ENCODE measurements around the gene BEST1.

The BEST1 gene

GRCh38 chr11:61914471-61915171, 35.5 kb upstream of the BEST1 start:
- no peak for DNase-seq (ENCODE audit: low read depth in 1 of 2, low spot score in 1 of 2)

- no peak for DNase-seq (ENCODE audit: low read depth in 1 of 2, low spot score in 1 of 2)
Measured at GRCh38 chr11:61916737-61917333, 33.3 kb upstream of the BEST1 start.

GRCh38 chr11:61917334-61918109, 32.6 kb upstream of the BEST1 start, which contains the start of gene RAB3IL1:
TSS of gene RAB3IL1 (minus strand) at chr11:61917566. CDS start at chr11:61917367, 199 bp downstream.
- DNase-seq (ENCODE audit: low read depth in 1 of 2, low spot score in 1 of 2) = no peak

GRCh38 chr11:61918251-61918937, 31.8 kb upstream of the BEST1 start:
- DNase-seq (ENCODE audit: low read depth in 1 of 2, low spot score in 1 of 2) = no peak

- no peak for DNase-seq (ENCODE audit: low read depth in 1 of 2, low spot score in 1 of 2)
Measured at GRCh38 chr11:61918938-61919704, 31.0 kb upstream of the BEST1 start.

GRCh38 chr11:61919705-61920631, 30.2 kb upstream of the BEST1 start:
- no peak for DNase-seq (ENCODE audit: low read depth in 1 of 2, low spot score in 1 of 2)

GRCh38 chr11:61921446-61921845, 28.7 kb upstream of the BEST1 start:
- DNase-seq (ENCODE audit: low read depth in 1 of 2, low spot score in 1 of 2) = no peak

GRCh38 chr11:61922539-61922938, 27.6 kb upstream of the BEST1 start:
- DNase-seq (ENCODE audit: low read depth in 1 of 2, low spot score in 1 of 2) = no peak

- no peak for DNase-seq (ENCODE audit: low read depth in 1 of 2, low spot score in 1 of 2)
Measured at GRCh38 chr11:61923166-61924063, 26.7 kb upstream of the BEST1 start.

GRCh38 chr11:61924064-61924455, 26.1 kb upstream of the BEST1 start:
- DNase-seq (ENCODE audit: low read depth in 1 of 2, low spot score in 1 of 2) = no peak

GRCh38 chr11:61925736-61926135, 24.4 kb upstream of the BEST1 start:
- DNase-seq (ENCODE audit: low read depth in 1 of 2, low spot score in 1 of 2) = no peak

- no peak for DNase-seq (ENCODE audit: low read depth in 1 of 2, low spot score in 1 of 2)
Measured at GRCh38 chr11:61926235-61926634, 23.9 kb upstream of the BEST1 start.

GRCh38 chr11:61927501-61927900, 22.6 kb upstream of the BEST1 start:
- no peak for DNase-seq (ENCODE audit: low read depth in 1 of 2, low spot score in 1 of 2)

- DNase-seq (ENCODE audit: low read depth in 1 of 2, low spot score in 1 of 2) = no peak
Measured at GRCh38 chr11:61928606-61929005, 21.5 kb upstream of the BEST1 start.

GRCh38 chr11:61930933-61931332, 19.2 kb upstream of the BEST1 start:
- DNase-seq (ENCODE audit: low read depth in 1 of 2, low spot score in 1 of 2) = no peak

- DNase-seq (ENCODE audit: low read depth in 1 of 2, low spot score in 1 of 2) = no peak
Measured at GRCh38 chr11:61935861-61936260, 14.3 kb upstream of the BEST1 start.

GRCh38 chr11:61940466-61940865, 9.7 kb upstream of the BEST1 start:
- DNase-seq (ENCODE audit: low read depth in 1 of 2, low spot score in 1 of 2) = no peak

- DNase-seq (ENCODE audit: low read depth in 1 of 2, low spot score in 1 of 2) = no peak
Measured at GRCh38 chr11:61945191-61945590, 5.0 kb upstream of the BEST1 start.

- DNase-seq (ENCODE audit: low read depth in 1 of 2, low spot score in 1 of 2) = no peak
Measured at GRCh38 chr11:61946894-61947293, 3.3 kb upstream of the BEST1 start.

Data from activated CD4-positive, alpha-beta T cell treated with anti-CD3 and anti-CD28 coated beads, Interleukin-2, amount 50 U/mL, for 24 hours (primary cell).